K562 (cell line): ENCODE measurements around the gene DPAGT1. TPM values are rescaled to one million over a fixed set of nuclear protein-coding genes. Genes with fewer than 3 reads are reported as not detected.

Experiments used
- CC2D1A ChIP-seq: fragments of 450-650 bp; IDR thresholded peaks from 2 replicates; pipeline ENCODE4 v1.6.1; 2017; ENCODE audit warnings: mild to moderate bottlenecking
- CTCF ChIP-seq, 3 experiments: IDR thresholded peaks in 2 of 3; conservative IDR thresholded peaks in 1 of 3; 2 replicates each; pipeline ENCODE4 v1.5.1; 2011 to 2012; ENCODE audit warnings: low read length in 3 of 3, mild to moderate bottlenecking in 3 of 3, control low read depth in 2 of 3, improper control_type of control experiment in 1 of 3, inconsistent platforms in 1 of 3, low read depth in 1 of 3, mixed read lengths in 1 of 3, moderate library complexity in 1 of 3; ENCODE audit not compliant: insufficient read depth in 2 of 3
- DEAF1 ChIP-seq: fragments of 450-650 bp; formaldehyde crosslinking; IDR thresholded peaks from 2 replicates; pipeline ENCODE4 v1.4.0; 2020; ENCODE audit warnings: mild to moderate bottlenecking, moderate library complexity
- ETV1 ChIP-seq: fragments of 450-650 bp; conservative IDR thresholded peaks from 2 replicates; pipeline ENCODE4 v1.6.1; 2016; ENCODE audit warnings: missing genetic modification characterization, control low read depth, low read depth, missing compliant biosample characterization
- GTF2A2 ChIP-seq: IDR thresholded peaks from 2 replicates; pipeline ENCODE4 v1.6.1; 2016; ENCODE audit warnings: mild to moderate bottlenecking, missing genetic modification characterization, missing compliant biosample characterization
- HES1 ChIP-seq: fragments of 450-650 bp; IDR thresholded peaks from 2 replicates; pipeline ENCODE4 v1.6.1; 2016; ENCODE audit warnings: low read depth, mild to moderate bottlenecking, moderate library complexity
- NCOA6 ChIP-seq: fragments of 450-650 bp; IDR thresholded peaks from 2 replicates; pipeline ENCODE4 v1.6.1; 2017; ENCODE audit warnings: mild to moderate bottlenecking
- NFYB ChIP-seq: IDR thresholded peaks from 2 replicates; pipeline ENCODE4 v1.6.1; 2011; ENCODE audit warnings: mild to moderate bottlenecking, moderate library complexity; ENCODE audit not compliant: insufficient read length; ENCODE audit errors: extremely low read depth
- NKRF ChIP-seq: fragments of 450-650 bp; IDR thresholded peaks from 2 replicates; pipeline ENCODE4 v1.6.1; 2016; ENCODE audit warnings: borderline replicate concordance
- RREB1 ChIP-seq: fragments of 250-450 bp; sonication (Bioruptor Pico); IDR thresholded peaks from 2 replicates; pipeline ENCODE4 v1.4.0; 2020
- ZNF511 ChIP-seq: sonication (generic); formaldehyde crosslinking; IDR thresholded peaks from 2 replicates; pipeline ENCODE4 v1.8.0; 2022; ENCODE audit warnings: mild to moderate bottlenecking, missing genetic modification reagents
- polyA plus RNA-seq, 8 experiments: library from polyadenylated mRNA; depleted of rRNA in 4 of 8; stranded (reverse) in 5 of 8; unstranded in 3 of 8; fragments of >200 nt; fragmentation: Nextera tagmentation in 2 of 8; fragmentation: Illumina TruSeq in 1 of 8; extraction: Ambion mirVana in 2 of 8; extraction: Trizol in 1 of 8; gene quantifications; 2 replicates each; pipeline versions ENCODE4 v1.2.1 to v1.2.3, GENCODE V29; 2011 to 2014; ENCODE audit warnings: inconsistent platforms in 1 of 8, missing spikeins in 1 of 8
- total RNA-seq, 7 experiments: library from RNA; depleted of rRNA in 6 of 7; stranded (reverse); fragments of >200 nt in 6 of 7; fragmentation: Illumina TruSeq in 2 of 7; extraction: Trizol in 2 of 7; gene quantifications; 2 replicates each; pipeline versions ENCODE4 v1.2.1 to v1.2.3, GENCODE V29; 2011 to 2021; ENCODE audit warnings: low replicate concordance in 1 of 7

The DPAGT1 gene
- total and polyA plus RNA-seq, 9 of the 15 experiments (the other 6 are each of a cell fraction or from before 2014, with no cell fraction given), result 29.9 to 135 (median 85.0) TPM

GRCh38 chr11:119095066-119095880, 6.4 kb downstream of the DPAGT1 start (continued):
- TF ChIP-seq RREB1 (CRISPR knock-in tag), result 0 out of 2 replicates have a peak, but pooled peaks have one; percentile 27
- TF ChIP-seq NCOA6, result no peak
- peak; percentile 90 for TF ChIP-seq ZNF511 (CRISPR knock-in tag)
- TF ChIP-seq GTF2A2 (tag), result peak; percentile 97
- TF ChIP-seq HES1, result peak; percentile 51; the same call in 1 of the 2 replicates
- TF ChIP-seq DEAF1, result 0 out of 2 replicates have a peak, but pooled peaks have one; percentile 30
- TF ChIP-seq CTCF (IDR thresholded peaks at IDR 0.05 in 2 of 3, conservative IDR thresholded peaks at IDR 0.05 in 1 of 3; ENCODE audit: insufficient read depth in 2 of 3, low read depth in 1 of 3, low read length in 3 of 3), result peak; percentile 19 to 43 (median 42); a peak in 3 of 6 replicates
- TF ChIP-seq ETV1 (tag), result 0 out of 2 replicates have a peak, but pooled peaks have one; percentile 27
- peak; percentile 96 for TF ChIP-seq CC2D1A
- TF ChIP-seq NKRF, result peak; percentile 91
- TF ChIP-seq NFYB, result peak; percentile 99
